HG03558 (cell line): ENCODE results near the gene EML5.
"Not testable (repeated sequence)": the region's sequence is repeated elsewhere in the genome, so short reads cannot be mapped to it uniquely, and the experiment has no call there.

Experiments
- ATAC-seq: cut with Tn5 transposase; IDR thresholded peaks from one replicate; pipeline ENCODE4 v1.9.1; 2021; ENCODE audit warnings: moderate number of reproducible peaks; ENCODE audit not compliant: unreplicated experiment; ENCODE audit errors: extremely low read depth

EML5 gene

GRCh38 chr14:88792473-88793258 is at the start of gene EML5:
Gene EML5, minus strand, starts transcription at chr14:88792953. Its CDS starts 450 bp downstream, at chr14:88792503.
- peak; percentile 77 for ATAC-seq

DNA sequence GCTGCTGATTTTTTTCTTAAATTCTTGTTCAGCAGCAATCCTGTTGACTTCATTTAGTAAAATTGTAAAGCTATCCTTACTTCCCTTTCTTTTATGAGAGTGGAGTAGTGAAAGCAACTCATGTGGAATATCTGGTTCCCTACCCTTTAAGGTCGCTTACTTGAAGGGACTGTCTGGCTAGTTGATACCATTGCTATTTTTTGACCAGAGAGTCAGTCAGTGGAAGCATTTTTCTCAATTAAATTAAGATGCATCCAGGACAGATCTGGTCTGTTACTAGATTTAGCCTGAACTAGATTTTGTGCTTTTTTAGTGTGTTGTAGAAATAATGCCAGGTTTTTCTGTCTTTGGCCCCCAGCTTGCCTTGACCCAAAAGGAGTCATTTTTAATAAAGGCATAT is 49.7 kb upstream of the EML5 start:
- ATAC-seq, result no peak

GRCh38 chr14:88841741-88842140 is 49.0 kb upstream of the EML5 start:
- ATAC-seq, result no peak

DNA sequence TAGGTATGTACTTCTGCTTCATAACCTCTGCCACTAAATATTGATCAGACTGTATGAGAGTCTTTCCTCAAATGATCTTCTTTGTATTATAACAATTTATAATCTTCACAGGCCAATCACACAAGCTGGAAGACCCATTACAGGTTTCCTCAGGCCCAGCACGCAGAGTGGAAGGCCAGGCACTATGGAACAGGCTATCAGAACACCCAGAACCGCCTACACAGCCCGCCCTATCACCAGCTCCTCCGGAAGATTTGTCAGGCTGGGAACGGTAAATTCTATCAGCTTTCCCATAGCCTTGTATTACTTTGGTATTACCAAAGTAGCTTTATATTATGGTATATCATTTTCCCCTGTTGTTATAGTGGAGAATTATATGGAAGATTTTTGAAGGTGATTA is 48.2 kb upstream of the EML5 start:
- ATAC-seq, result no peak

DNA sequence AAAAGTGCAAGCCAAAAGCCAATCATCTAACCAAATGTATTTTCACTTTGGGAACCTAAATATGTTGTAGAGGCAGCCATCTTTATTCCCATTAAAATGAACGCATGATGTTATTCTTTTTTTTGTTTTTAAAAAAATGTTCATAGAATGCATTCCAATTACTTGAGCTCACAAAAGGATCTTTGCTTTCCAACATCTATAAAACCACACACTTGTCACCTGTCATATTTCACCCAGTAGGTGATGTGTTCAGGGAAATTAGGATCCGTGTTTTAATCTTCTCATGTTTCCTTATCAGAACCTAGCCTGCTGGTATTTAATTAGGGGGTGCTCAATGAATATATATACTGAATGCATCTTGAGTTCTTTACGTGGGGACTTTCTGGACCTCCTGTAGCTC is 45.3 kb upstream of the EML5 start:
- ATAC-seq, result no peak

DNA sequence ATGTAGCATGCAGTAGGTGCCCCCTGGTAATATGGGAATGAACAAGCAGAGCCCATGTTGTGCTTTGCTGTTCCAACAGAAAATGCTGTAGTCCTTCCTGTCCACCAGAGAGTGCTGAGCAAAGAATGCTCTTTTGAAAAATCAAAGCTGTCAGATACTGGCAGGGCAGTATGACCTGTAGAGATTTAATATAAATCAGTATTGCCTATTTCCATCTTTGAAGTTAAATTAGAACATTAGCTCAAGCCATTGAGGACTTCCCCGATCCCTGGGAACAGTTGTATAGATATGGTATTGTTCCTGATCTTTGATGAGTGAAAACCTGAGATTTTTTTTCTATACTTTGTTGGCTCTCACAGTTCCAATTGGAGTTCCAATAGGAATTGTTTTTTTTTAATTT is 44.7 kb upstream of the EML5 start:
- ATAC-seq, result no peak

GRCh38 chr14:88835661-88836060 is 42.9 kb upstream of the EML5 start:
- no peak for ATAC-seq

DNA sequence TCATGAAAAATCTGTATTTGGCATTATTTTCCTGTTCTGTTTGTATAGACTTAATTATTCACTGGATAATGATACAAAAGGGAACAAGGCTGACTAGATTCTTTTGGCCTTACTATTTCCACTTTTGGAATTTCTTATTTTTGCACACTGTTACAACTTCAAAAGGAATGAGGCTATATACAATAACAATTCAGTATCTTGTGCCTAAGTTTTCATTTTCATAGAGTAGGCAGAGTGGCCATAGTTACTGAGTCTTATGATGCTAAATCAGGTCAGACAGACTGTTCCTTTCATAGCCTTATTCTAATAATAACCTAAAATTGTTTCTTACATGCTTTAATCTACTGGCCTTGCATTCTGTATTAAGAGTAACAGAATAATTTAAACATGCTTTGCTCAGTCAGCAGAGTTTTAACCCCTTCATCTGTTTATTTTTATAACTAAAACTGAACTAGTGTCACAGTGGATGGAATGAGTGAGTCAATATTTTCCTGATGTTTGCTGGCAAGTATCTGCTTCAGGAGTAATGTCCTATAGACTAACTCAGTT is 42.2 kb upstream of the EML5 start:
- ATAC-seq, result no peak

GRCh38 chr14:88831284-88831683 is 38.5 kb upstream of the EML5 start:
- ATAC-seq, result no peak

DNA sequence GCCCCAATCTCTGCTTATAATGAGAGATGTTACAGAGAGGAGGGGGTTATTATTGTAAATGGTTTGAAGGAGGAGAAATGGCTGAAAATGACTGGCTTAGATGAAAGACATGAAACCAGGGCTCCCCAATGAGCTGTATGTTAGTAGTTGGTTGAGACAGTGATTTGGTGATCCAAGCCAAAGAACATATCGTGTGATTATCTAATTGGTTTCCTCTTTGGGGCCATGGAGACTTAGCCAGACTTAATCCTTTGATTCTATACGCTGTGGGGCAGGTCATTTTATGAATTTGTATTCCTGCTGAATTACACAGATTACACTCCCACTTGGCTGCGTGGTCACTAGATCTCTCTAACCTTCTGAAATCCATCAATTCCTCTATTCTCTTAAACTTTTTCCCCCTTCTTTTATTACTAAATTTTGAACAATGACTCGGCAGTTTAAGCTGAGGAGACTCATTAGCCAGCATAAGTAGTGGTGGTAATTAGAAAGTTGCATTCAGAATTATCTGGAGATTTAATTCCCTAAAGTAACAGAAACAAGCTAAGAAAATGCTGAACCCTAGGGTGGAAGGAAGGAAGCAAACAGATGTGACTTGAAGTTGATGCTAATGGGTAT is 37.0 kb upstream of the EML5 start:
- no peak for ATAC-seq

- no peak for ATAC-seq
These were observed 36.4 kb upstream of the EML5 start for GRCh38 chr14:88829188-88829587.

GRCh38 chr14:88825503-88825902 is 32.8 kb upstream of the EML5 start:
- no peak for ATAC-seq

- ATAC-seq, result no peak
These were observed 32.3 kb upstream of the EML5 start for GRCh38 chr14:88825078-88825458.

DNA sequence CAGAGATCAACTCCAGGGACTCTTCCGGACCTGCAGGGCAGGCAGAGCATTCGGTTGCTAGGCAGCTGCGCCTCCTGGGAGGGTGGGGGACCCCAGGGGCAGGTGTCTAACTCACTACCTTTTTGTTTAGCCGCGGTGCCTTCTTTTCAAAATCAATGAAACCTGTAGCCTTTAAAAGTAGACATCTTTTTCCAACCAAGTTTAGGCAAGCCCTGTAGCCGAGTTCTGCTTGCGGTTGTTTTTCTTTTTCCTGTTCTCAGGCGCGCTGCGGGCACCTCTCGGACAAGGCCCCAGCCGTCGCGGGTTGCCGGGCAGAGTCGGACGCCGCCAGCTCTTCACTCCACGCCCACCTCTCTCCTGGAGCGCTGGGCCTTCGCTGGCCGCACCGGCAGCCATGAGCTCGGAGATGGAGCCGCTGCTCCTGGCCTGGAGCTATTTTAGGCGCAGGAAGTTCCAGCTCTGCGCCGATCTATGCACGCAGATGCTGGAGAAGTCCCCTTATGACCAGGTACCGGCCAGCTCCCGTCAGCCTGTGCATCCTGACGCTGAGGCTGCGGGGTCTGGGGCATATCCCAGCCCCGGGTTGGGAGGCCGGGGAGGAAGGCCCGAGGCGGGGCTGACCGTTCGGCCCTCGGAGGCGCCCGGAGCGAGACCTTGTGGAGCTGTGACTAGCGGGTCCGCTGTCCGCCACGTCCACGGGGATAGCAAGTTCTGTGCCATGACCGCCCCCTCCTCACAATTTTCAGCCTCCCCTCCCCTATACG is 31.7 kb upstream of the EML5 start, which contains the start of gene TTC8:
TSS of gene TTC8 (plus strand) at position 338 of the 764 bp plus-strand sequence. CDS start at position 395, 57 bp downstream.
- peak; percentile 97 for ATAC-seq

DNA sequence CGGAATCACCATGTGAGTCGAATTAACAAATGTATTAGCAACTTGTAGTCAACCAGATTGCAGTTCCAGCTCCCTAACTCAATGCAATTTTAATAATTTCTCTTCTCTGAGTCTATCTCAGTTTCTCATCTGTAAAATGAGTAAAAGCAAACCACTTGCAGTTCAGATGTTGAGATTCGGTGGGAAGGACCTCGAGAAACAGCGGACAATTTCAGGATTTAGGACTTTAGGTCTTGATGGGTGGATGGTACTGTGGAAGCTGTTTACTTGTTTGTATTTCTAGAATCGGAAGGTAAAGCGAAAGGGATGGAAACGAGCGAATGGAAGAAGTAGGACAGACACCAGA is 31.2 kb upstream of the EML5 start:
- no peak for ATAC-seq

- no peak for ATAC-seq
These were observed 29.1 kb upstream of the EML5 start for GRCh38 chr14:88821888-88822287.

DNA sequence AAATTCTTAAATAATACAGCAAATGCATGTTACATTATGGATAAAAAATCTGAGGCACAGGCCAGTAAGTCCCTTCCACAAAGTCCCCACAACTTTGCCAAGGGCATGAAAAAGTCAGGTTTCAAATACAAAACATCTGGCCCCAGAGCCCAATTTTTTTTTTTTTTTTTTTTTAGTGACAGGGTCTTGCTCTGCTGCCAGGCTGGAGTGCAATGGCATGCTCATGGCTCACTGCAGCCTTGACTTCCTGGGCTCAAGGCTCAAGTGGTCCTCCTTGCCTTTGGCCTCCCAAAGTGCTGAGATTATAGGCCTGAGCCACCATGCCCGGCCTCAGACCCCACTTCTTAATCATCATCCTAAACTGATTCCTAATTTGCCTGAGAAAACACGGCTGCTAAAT is 28.6 kb upstream of the EML5 start:
- no peak for ATAC-seq

GRCh38 chr14:88819674-88820073 is 26.9 kb upstream of the EML5 start:
- ATAC-seq, result not testable (repeated sequence)

DNA sequence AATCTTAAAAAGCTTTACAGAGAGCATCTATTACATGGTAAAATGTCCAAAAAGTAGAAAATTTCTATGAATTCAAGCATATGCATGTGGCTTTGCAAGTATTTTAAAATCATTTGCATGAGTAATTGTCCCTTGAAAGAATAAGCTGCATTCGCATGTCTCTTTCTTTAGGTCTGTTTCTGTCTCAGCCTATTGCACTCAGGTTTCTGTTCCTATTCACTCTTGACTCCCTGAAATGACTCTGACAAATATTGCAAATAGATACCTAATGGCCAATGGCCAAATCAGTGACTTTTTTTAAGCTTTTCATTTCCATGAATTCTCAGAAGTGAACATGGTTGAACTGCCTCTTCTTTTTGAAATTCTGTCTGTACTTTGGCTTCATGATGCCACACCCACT is 25.3 kb upstream of the EML5 start:
- no peak for ATAC-seq

GRCh38 chr14:88815980-88816379 is 23.2 kb upstream of the EML5 start:
- no peak for ATAC-seq

- no peak for ATAC-seq
These were observed 15.6 kb upstream of the EML5 start for GRCh38 chr14:88808359-88808758.
